ENCODE data around the gene CAMTA1.

- TF ChIP-seq SUZ12 (IDR thresholded peaks at IDR 0.05) (no peak), BHLHE40 (IDR thresholded peaks at IDR 0.05; ENCODE audit: borderline replicate concordance) (no peak), FOXM1 (IDR thresholded peaks at IDR 0.05; ENCODE audit: borderline replicate concordance) (no peak), FOXA1 (IDR thresholded peaks at IDR 0.05) (no peak)
These were observed 84.8 kb downstream of the CAMTA1 start for GRCh38 chr1:6870086-6870485.
